GM23338 (cell line): ENCODE measurements around the gene MAD2L1BP. TPM values are rescaled to one million over a fixed set of nuclear protein-coding genes. Genes with fewer than 3 reads are reported as not detected.

Source experiments
- ATAC-seq: fragments of 200-7000 bp; cut with Tn5 transposase; 3 replicates; pipeline ENCODE4 v1.9.1; 2020
- DNase-seq: peaks from one replicate; pipeline ENCODE4 v3.0.0-alpha.2; 2015; ENCODE audit warnings: low spot score
- H2AFZ ChIP-seq: fragments of 200-600 bp; sonication (generic); 2 replicates; pipeline ENCODE4 v1.8.0; 2016; ENCODE audit warnings: antibody characterized with exemption, mild to moderate bottlenecking, moderate library complexity
- H3F3A ChIP-seq: fragments of 200-600 bp; sonication (generic); replicated peaks from 2 replicates; pipeline ENCODE4 v1.8.0; 2017; ENCODE audit warnings: antibody characterized with exemption, mixed run types, low read depth
- H3K27ac ChIP-seq: fragments of 200-600 bp; sonication (generic); 2 replicates; pipeline ENCODE4 v1.6.1; 2016; ENCODE audit warnings: low read depth
- H3K27me3 ChIP-seq: fragments of 200-600 bp; sonication (generic); 2 replicates; pipeline ENCODE4 v1.8.0; 2016; ENCODE audit warnings: mild to moderate bottlenecking, mixed run types, moderate library complexity; ENCODE audit not compliant: insufficient read depth
- H3K36me3 ChIP-seq: fragments of 200-600 bp; sonication (generic); 2 replicates; pipeline ENCODE4 v1.8.0; 2016; ENCODE audit warnings: mild to moderate bottlenecking; ENCODE audit not compliant: insufficient read depth
- H3K4me1 ChIP-seq: fragments of 200-600 bp; sonication (generic); 2 replicates; pipeline ENCODE4 v1.8.0; 2016; ENCODE audit warnings: mild to moderate bottlenecking, moderate library complexity; ENCODE audit not compliant: insufficient read depth
- H3K4me2 ChIP-seq: fragments of 200-600 bp; sonication (generic); 2 replicates; pipeline ENCODE4 v1.7.1; 2017; ENCODE audit warnings: mixed run types
- H3K4me3 ChIP-seq: fragments of 200-600 bp; sonication (generic); 2 replicates; pipeline ENCODE4 v1.6.1; 2016; ENCODE audit warnings: mixed run types
- H3K79me2 ChIP-seq: fragments of 200-600 bp; sonication (generic); replicated peaks from 2 replicates; pipeline ENCODE4 v1.8.0; 2017; ENCODE audit warnings: mild to moderate bottlenecking; ENCODE audit not compliant: insufficient read depth
- H3K9me2 ChIP-seq: fragments of 200-600 bp; sonication (generic); 2 replicates; pipeline ENCODE4 v1.8.0; 2017; ENCODE audit not compliant: insufficient read depth
- H4K20me1 ChIP-seq: fragments of 200-600 bp; sonication (generic); replicated peaks from 2 replicates; pipeline ENCODE4 v1.8.0; 2017; ENCODE audit warnings: mild to moderate bottlenecking; ENCODE audit not compliant: insufficient read depth
- H3K27ac Mint-ChIP-seq: 2 replicates; pipeline ENCODE4 v1.8.0; 2020; ENCODE audit warnings: inconsistent platforms, mild to moderate bottlenecking, moderate library complexity, mixed read lengths
- H3K27me3 Mint-ChIP-seq: 3 replicates; pipeline ENCODE4 v1.8.0; 2022; ENCODE audit warnings: low read depth, mild to moderate bottlenecking, moderate library complexity, mixed read lengths, inconsistent platforms; ENCODE audit not compliant: insufficient read depth, poor library complexity
- H3K36me3 Mint-ChIP-seq: 3 replicates; pipeline ENCODE4 v1.8.0; 2021; ENCODE audit warnings: low read depth, mild to moderate bottlenecking, inconsistent platforms, moderate library complexity, mixed read lengths
- H3K4me1 Mint-ChIP-seq: 3 replicates; pipeline ENCODE4 v1.8.0; 2020; ENCODE audit warnings: mild to moderate bottlenecking, inconsistent platforms, mixed read lengths
- H3K4me3 Mint-ChIP-seq: 3 replicates; pipeline ENCODE4 v1.8.0; 2021; ENCODE audit warnings: moderate library complexity, mild to moderate bottlenecking, inconsistent platforms, mixed read lengths
- H3K9me3 Mint-ChIP-seq: 3 replicates; pipeline ENCODE4 v1.8.0; 2020; ENCODE audit warnings: moderate library complexity, mild to moderate bottlenecking, inconsistent platforms, mixed read lengths
- CREB1 ChIP-seq: fragments of 250-450 bp; sonication (Bioruptor Pico); IDR thresholded peaks from 2 replicates; pipeline ENCODE4 v1.5.0; 2020; ENCODE audit warnings: low read depth, mild to moderate bottlenecking, moderate library complexity
- ETS1 ChIP-seq: IDR thresholded peaks from 2 replicates; pipeline ENCODE4 v1.6.1; 2016; ENCODE audit warnings: antibody characterized with exemption
- EZH2 ChIP-seq: fragments of 200-600 bp; sonication (generic); IDR thresholded peaks from one replicate; pipeline ENCODE4 v1.8.0; 2017; ENCODE audit warnings: antibody characterized with exemption, mild to moderate bottlenecking, low read depth; ENCODE audit not compliant: unreplicated experiment
- STAT1 ChIP-seq: IDR thresholded peaks from one replicate; pipeline ENCODE4 v1.6.1; 2016; ENCODE audit warnings: antibody characterized with exemption; ENCODE audit not compliant: unreplicated experiment
- ZNF462 ChIP-seq: fragments of 250-450 bp; sonication (Bioruptor Pico); IDR thresholded peaks from 2 replicates; pipeline ENCODE4 v1.5.0; 2020; ENCODE audit warnings: mild to moderate bottlenecking, moderate library complexity
- polyA plus RNA-seq: library from polyadenylated mRNA; unstranded; fragments of >200 nt; fragmentation: Nextera tagmentation; extraction: Ambion mirVana; gene quantifications from 2 replicates; pipeline ENCODE4 v1.2.1, GENCODE V29; 2016
- total RNA-seq: library from RNA; depleted of rRNA; stranded (reverse); fragments of >200 nt; shearing (Covaris generic); gene quantifications from 2 replicates; pipeline ENCODE4 v1.2.3, GENCODE V29; 2014
- TF ChIP-seq, protein P1 (sequence below): IDR thresholded peaks from one replicate; pipeline ENCODE4 v1.6.1; 2018; ENCODE audit warnings: antibody characterized with exemption; ENCODE audit not compliant: unreplicated experiment

MAD2L1BP gene
- total and polyA plus RNA-seq, 2 experiments from 2014 or later, result 26.6 to 51.7 TPM

- no peaks in the 10 kb centered on the region for H3K9me3 Mint-ChIP-seq
- H3K9me2 ChIP-seq, result no peaks in the 10 kb centered on the region
- H3K4me2 ChIP-seq, result no peak overlapping the region
- H3K4me3 Mint-ChIP-seq, result no peak overlapping the region
- peaks cover 26% of the 10 kb centered on the region for H3K4me1 Mint-ChIP-seq
- H3F3A ChIP-seq, result no peaks in the 10 kb centered on the region; the same call in 1 of the 2 replicates
- DNase-seq (no peak), ATAC-seq (no peak)
- H3K4me3 ChIP-seq, result no peak overlapping the region
- H3K36me3 Mint-ChIP-seq, result peaks cover 5% of the 10 kb centered on the region
- TF ChIP-seq, protein P1, sequence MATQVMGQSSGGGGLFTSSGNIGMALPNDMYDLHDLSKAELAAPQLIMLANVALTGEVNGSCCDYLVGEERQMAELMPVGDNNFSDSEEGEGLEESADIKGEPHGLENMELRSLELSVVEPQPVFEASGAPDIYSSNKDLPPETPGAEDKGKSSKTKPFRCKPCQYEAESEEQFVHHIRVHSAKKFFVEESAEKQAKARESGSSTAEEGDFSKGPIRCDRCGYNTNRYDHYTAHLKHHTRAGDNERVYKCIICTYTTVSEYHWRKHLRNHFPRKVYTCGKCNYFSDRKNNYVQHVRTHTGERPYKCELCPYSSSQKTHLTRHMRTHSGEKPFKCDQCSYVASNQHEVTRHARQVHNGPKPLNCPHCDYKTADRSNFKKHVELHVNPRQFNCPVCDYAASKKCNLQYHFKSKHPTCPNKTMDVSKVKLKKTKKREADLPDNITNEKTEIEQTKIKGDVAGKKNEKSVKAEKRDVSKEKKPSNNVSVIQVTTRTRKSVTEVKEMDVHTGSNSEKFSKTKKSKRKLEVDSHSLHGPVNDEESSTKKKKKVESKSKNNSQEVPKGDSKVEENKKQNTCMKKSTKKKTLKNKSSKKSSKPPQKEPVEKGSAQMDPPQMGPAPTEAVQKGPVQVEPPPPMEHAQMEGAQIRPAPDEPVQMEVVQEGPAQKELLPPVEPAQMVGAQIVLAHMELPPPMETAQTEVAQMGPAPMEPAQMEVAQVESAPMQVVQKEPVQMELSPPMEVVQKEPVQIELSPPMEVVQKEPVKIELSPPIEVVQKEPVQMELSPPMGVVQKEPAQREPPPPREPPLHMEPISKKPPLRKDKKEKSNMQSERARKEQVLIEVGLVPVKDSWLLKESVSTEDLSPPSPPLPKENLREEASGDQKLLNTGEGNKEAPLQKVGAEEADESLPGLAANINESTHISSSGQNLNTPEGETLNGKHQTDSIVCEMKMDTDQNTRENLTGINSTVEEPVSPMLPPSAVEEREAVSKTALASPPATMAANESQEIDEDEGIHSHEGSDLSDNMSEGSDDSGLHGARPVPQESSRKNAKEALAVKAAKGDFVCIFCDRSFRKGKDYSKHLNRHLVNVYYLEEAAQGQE, result no peak
- no peak for TF ChIP-seq CREB1
- no peak overlapping the region for H3K27ac ChIP-seq
- H3K36me3 ChIP-seq, result peaks cover 4% of the 10 kb centered on the region; the same call in 1 of the 2 replicates
- no peak overlapping the region for H3K27ac Mint-ChIP-seq
- H3K4me1 ChIP-seq, result peaks cover 16% of the 10 kb centered on the region
- peaks cover 77% of the 10 kb centered on the region for H3K79me2 ChIP-seq
- no peaks in the 10 kb centered on the region for H3K27me3 ChIP-seq
- peaks cover 4% of the 10 kb centered on the region for H3K27me3 Mint-ChIP-seq
- H4K20me1 ChIP-seq, result peaks cover 38% of the 10 kb centered on the region
- no peak overlapping the region for H2AFZ ChIP-seq
These were observed 48.2 kb downstream of the MAD2L1BP start for GRCh38 chr6:43683708-43684455.

DNA sequence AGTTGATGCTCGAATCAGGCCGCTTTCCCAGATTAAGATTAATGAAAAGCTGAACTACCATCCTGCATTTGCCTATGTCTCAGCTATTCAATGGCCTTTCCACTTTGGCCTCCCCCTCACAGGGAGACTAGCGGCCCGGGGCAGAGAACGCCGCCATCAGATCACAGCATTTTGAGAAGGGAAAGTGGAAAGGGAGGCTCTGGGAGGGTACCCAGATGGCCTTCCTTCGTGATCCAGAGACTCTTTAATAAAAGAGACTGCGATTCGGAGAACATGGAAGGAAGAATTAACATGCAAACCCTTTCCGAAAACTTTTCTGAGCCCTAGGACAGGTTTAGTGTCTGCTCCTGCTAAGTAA lies 51.4 kb downstream of the MAD2L1BP start:
- H3K27me3 Mint-ChIP-seq, result peaks cover 4% of the 10 kb centered on the region
- H2AFZ ChIP-seq, result peak overlapping the region; percentile 80; the same call in 1 of the 2 replicates
- H3F3A ChIP-seq, result no peaks in the 10 kb centered on the region; the same call in 1 of the 2 replicates
- DNase-seq (no peak), ATAC-seq (no peak; the same call in 2 of the 3 replicates)
- no peaks in the 10 kb centered on the region for H3K27me3 ChIP-seq
- peaks cover 26% of the 10 kb centered on the region for H3K4me1 Mint-ChIP-seq
- H3K4me2 ChIP-seq, result peak overlapping the region; percentile 98
- peak overlapping the region; percentile 93 for H3K4me3 Mint-ChIP-seq
- H4K20me1 ChIP-seq, result peaks cover 26% of the 10 kb centered on the region
- H3K9me3 Mint-ChIP-seq, result no peaks in the 10 kb centered on the region
- H3K27ac ChIP-seq, result peak overlapping the region; percentile 65; the same call in 1 of the 2 replicates
- no peaks in the 10 kb centered on the region; the same call in 2 of the 3 replicates for H3K36me3 Mint-ChIP-seq
- H3K4me1 ChIP-seq, result peaks cover 16% of the 10 kb centered on the region
- no peaks in the 10 kb centered on the region for H3K36me3 ChIP-seq
- H3K4me3 ChIP-seq, result peak overlapping the region; percentile 93
- peak overlapping the region; percentile 91 for H3K27ac Mint-ChIP-seq
- no peaks in the 10 kb centered on the region for H3K9me2 ChIP-seq
- peaks cover 55% of the 10 kb centered on the region for H3K79me2 ChIP-seq
- TF ChIP-seq STAT1 (no peak), ZNF462 (CRISPR knock-in tag) (no peak), ETS1 (no peak), EZH2 (no peak)
